T-cell (primary cell): Measurements from ENCODE around the gene PGAP6. TPM values are rescaled to one million over a fixed set of nuclear protein-coding genes. Genes with fewer than 3 reads are reported as not detected.
A peak's percentile ranks its signal among the peaks of the same experiment; 100 is the strongest.
"Not testable (repeated sequence)": the region's sequence is repeated elsewhere in the genome, so short reads cannot be mapped to it uniquely, and the experiment has no call there.

Experiments used
- ATAC-seq, 4 experiments: fragments of 200-7000 bp in 3 of 4; fragments of 150-1000 bp in 1 of 4; cut with Tn5 transposase; replicated peaks in 1 of 4; 1 replicate in 3 of 4; 2 replicates in 1 of 4; pipeline ENCODE4 v1.10.0; 2021; ENCODE audit warnings: moderate library complexity in 3 of 4, mild to moderate bottlenecking in 2 of 4, moderate number of reproducible peaks in 1 of 4
- CTCF ChIA-PET, 2 donors: fragments of 300-600 bp; sonication (Branson Sonifier 250); formaldehyde crosslinking; loops; one replicate each; lab custom pipeline; 2022; ENCODE audit warnings: antibody characterized with exemption in 2 of 2; lab: Charles Lee
- POLR2A ChIA-PET, 2 donors: fragments of 300-600 bp; sonication (Branson Sonifier 250); formaldehyde crosslinking; loops; one replicate each; lab custom pipeline; 2022; ENCODE audit warnings: antibody characterized with exemption in 2 of 2; lab: Charles Lee
- DNase-seq, 35 experiments: peaks; one replicate each; pipeline versions ENCODE4 v3.0.0 to v3.0.0-alpha.2; 2013 to 2023
- H3K27ac ChIP-seq: one replicate; pipeline ENCODE4 v1.5.1; 2013; ENCODE audit warnings: low read length
- H3K27me3 ChIP-seq, 2 experiments: replicated peaks in 1 of 2; 1 replicate in 1 of 2; 2 replicates in 1 of 2; pipeline versions ENCODE4 v1.6.1 to v1.7.0; 2013; ENCODE audit warnings: low read length in 1 of 2, mixed read lengths in 1 of 2; ENCODE audit not compliant: control insufficient read depth in 2 of 2, insufficient read depth in 2 of 2; ENCODE audit errors: extremely low read depth in 1 of 2
- H3K36me3 ChIP-seq, 2 donors: 1 replicate in 1 of 2; 2 replicates in 1 of 2; pipeline versions ENCODE4 v1.6.1 to v1.7.0; 2013; ENCODE audit warnings: low read length in 1 of 2; ENCODE audit not compliant: control insufficient read depth in 2 of 2, insufficient read depth in 1 of 2; ENCODE audit errors: extremely low read depth in 1 of 2
- H3K4me1 ChIP-seq, 2 experiments: 1 replicate in 1 of 2; 2 replicates in 1 of 2; pipeline versions ENCODE4 v1.6.1 to v1.7.0; 2013; ENCODE audit warnings: low read length in 2 of 2, mixed read lengths in 1 of 2; ENCODE audit not compliant: insufficient read depth in 2 of 2, control insufficient read depth in 1 of 2; ENCODE audit errors: extremely low read depth in 1 of 2
- H3K4me3 ChIP-seq, 2 donors: 1 replicate in 1 of 2; 2 replicates in 1 of 2; pipeline versions ENCODE4 v1.5.1 to v1.7.0; 2013; ENCODE audit warnings: mild to moderate bottlenecking in 2 of 2, low read length in 1 of 2, moderate library complexity in 1 of 2; ENCODE audit not compliant: control insufficient read depth in 1 of 2; ENCODE audit errors: extremely low read depth in 1 of 2
- H3K9me3 ChIP-seq: 2 replicates; pipeline ENCODE4 v1.7.0; 2013
- H3K27ac Mint-ChIP-seq, 2 donors: one replicate each; pipeline ENCODE4 v1.8.0; 2020 to 2021; ENCODE audit warnings: mild to moderate bottlenecking in 2 of 2, mixed read lengths in 2 of 2
- H3K27me3 Mint-ChIP-seq, 2 donors: one replicate each; pipeline ENCODE4 v1.8.0; 2021 to 2022; ENCODE audit warnings: mixed read lengths in 2 of 2
- H3K36me3 Mint-ChIP-seq: one replicate; pipeline ENCODE4 v1.8.0; 2021; ENCODE audit warnings: mixed read lengths
- H3K4me1 Mint-ChIP-seq, 3 donors: one replicate each; pipeline ENCODE4 v1.8.0; 2020 to 2022; ENCODE audit warnings: mixed read lengths in 3 of 3, mild to moderate bottlenecking in 1 of 3
- H3K4me3 Mint-ChIP-seq, 3 donors: one replicate each; pipeline ENCODE4 v1.8.0; 2020 to 2022; ENCODE audit warnings: mild to moderate bottlenecking in 3 of 3, mixed read lengths in 3 of 3, moderate library complexity in 3 of 3
- H3K9me3 Mint-ChIP-seq, 3 donors: one replicate each; pipeline ENCODE4 v1.8.0; 2020 to 2022; ENCODE audit warnings: mixed read lengths in 3 of 3
- WGBS: methylation state at CpG from one replicate; pipeline ENCODE4 v1.1.5; 2013; ENCODE audit warnings: missing lambda C conversion rate; ENCODE audit not compliant: insufficient coverage; 5-methylcytosine and 5-hydroxymethylcytosine counted together
- total RNA-seq, 35 experiments: library from RNA in 6 of 35; stranded (reverse) in 6 of 35; fragments of 120-200 nt in 1 of 35; gene quantifications; one replicate each; pipeline versions ENCODE4 v1.2.1 to v1.2.4 and lab custom pipeline; 2013 to 2026

Gene PGAP6
- total RNA-seq, 5 donors from 2014 or later (not counting 1 experiment from before 2014, with no cell fraction given): 34.9 to 143 (median 122) TPM

GRCh38 chr16:364595-365491 lies 16.9 kb downstream of the PGAP6 start:
- H3K4me1 Mint-ChIP-seq: peaks cover 7 to 11% (median 10%) of the 10 kb centered on the region in 3 donors
- peaks cover 8% of the 10 kb centered on the region for H3K36me3 Mint-ChIP-seq
- H3K27me3 Mint-ChIP-seq: peaks cover 0 to 4% of the 10 kb centered on the region in 2 donors
- H3K4me3 ChIP-seq: no peak overlapping the region
- H3K36me3 ChIP-seq: peaks cover 0 to 10% of the 10 kb centered on the region in 2 donors
- H3K4me3 Mint-ChIP-seq: no peak overlapping the region
- CTCF ChIA-PET: interaction anchor here in 1 of 2 donors (0.5 kb wide), 1 partner anchor 113 kb away, joined by 4 read pairs; no protein-coding TSS in a partner anchor
- DNase-seq (no peak), ATAC-seq (no peak)
- H3K9me3 ChIP-seq: no peaks in the 10 kb centered on the region
- H3K27ac Mint-ChIP-seq: no peak overlapping the region
- H3K27me3 ChIP-seq: peaks cover 0 to 19% of the 10 kb centered on the region in 2 experiments
- POLR2A ChIA-PET: no interaction called here
- peaks cover 0 to 23% of the 10 kb centered on the region in 2 experiments for H3K4me1 ChIP-seq
- WGBS: 61% methylated on average over 10 of the region's 19 CpGs
- H3K27ac ChIP-seq: no peak overlapping the region
- no peaks in the 10 kb centered on the region for H3K9me3 Mint-ChIP-seq

DNA sequence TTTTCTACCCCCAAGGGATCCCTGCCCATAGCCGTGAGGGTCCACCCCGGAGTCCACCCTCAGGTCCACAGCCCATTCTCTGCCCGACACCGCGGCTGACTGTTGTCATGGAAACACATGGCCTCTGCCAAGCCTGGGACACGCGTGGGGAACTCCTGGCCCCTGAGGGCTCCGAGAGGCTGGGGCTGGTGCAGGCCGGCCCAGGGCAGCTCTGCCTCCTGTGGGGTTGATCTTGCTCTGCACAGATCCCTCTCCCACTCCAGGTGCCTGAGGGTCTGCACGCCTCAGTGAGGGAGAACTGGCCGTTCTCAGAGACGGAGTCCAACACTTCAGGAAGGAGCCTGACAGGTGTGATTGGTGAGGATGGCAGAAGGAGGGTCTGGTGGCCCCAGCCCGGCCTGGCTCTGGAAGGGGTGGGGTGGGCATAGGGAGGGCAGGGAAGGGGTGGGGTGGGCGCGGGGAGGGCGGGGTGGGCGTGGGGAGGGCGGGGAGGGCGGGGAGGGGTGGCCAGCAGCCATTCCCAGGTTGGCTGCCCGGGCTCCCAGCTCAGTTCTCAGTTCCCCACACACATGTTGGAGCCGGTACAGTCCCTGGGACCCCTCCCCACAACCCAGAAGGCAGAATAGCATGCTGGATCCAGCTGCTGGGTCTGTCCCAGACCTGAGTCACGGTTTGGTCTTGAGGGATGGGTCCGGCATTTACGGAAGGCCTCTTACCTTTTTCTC lies 17.9 kb downstream of the PGAP6 start:
- ChIA-PET CTCF (no interaction called here), POLR2A (no interaction called here)
- no peak for ATAC-seq
- 33% methylated on average over 9 of the region's 24 CpGs for WGBS
- Mint-ChIP-seq H3K9me3 (no peaks in the 10 kb centered on the region), H3K27ac (no peak overlapping the region), H3K4me1 (peaks cover 5 to 7% (median 5%) of the 10 kb centered on the region in 3 donors), H3K4me3 (no peak overlapping the region), H3K27me3 (peaks cover 0 to 4% of the 10 kb centered on the region in 2 donors), H3K36me3 (peaks cover 7% of the 10 kb centered on the region)
- Histone ChIP-seq H3K27me3 (peaks cover 0 to 19% of the 10 kb centered on the region in 2 experiments), H3K4me1 (peaks cover 0 to 14% of the 10 kb centered on the region in 2 experiments), H3K36me3 (peaks cover 0 to 10% of the 10 kb centered on the region in 2 donors), H3K27ac (no peak overlapping the region), H3K9me3 (no peaks in the 10 kb centered on the region), H3K4me3 (no peak overlapping the region)
- no peak for DNase-seq

DNA sequence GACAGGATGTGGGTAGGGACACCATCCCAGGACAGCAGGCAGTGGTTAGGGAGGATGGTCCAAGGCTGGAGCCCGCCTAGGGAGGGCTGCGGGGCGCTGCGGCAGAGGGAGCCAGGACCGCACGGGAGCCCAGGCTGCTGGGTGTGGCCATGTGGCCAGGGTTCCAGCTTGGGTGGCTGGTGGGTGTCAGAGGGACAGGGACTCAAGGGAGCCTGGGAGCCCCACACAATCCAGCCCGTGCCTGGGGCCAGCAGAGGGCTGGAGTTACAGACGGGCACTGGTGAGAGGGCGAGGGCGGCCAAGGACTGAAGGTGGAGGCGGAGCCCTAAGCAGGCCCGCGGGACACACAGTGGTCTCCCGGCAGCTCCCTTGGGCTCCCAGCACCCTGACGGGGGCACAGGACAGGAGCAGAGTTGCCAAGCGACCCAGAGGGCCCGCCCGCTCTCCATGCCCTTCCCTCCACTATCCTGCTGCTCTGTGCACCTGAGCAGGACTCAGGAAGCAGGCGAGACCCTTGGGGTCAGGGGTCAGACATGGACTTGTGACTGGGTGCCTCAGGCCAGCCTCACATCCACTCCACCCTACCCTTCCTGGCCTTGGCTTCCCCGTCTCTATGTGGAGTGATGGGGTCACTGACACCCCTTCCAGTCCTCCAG lies 18.5 kb downstream of the PGAP6 start:
- Mint-ChIP-seq H3K27ac (no peak overlapping the region), H3K27me3 (peaks cover 0 to 4% of the 10 kb centered on the region in 2 donors), H3K36me3 (peaks cover 4% of the 10 kb centered on the region), H3K9me3 (no peaks in the 10 kb centered on the region), H3K4me1 (peaks cover 5 to 7% (median 5%) of the 10 kb centered on the region in 3 donors), H3K4me3 (no peak overlapping the region)
- Histone ChIP-seq H3K4me1 (peaks cover 0 to 12% of the 10 kb centered on the region in 2 experiments), H3K4me3 (no peak overlapping the region), H3K27ac (no peak overlapping the region), H3K9me3 (no peaks in the 10 kb centered on the region), H3K36me3 (peaks cover 0 to 8% of the 10 kb centered on the region in 2 donors), H3K27me3 (peaks cover 0 to 19% of the 10 kb centered on the region in 2 experiments)
- ATAC-seq (no peak), DNase-seq (no peak)
- CTCF ChIA-PET: interaction anchor here in 1 of 2 donors (1.4 kb wide), 1 partner anchor 135 kb away, joined by 6 read pairs; no protein-coding TSS in a partner anchor
- WGBS: 77% methylated on average over 19 of the region's 20 CpGs
- POLR2A ChIA-PET: no interaction called here

DNA sequence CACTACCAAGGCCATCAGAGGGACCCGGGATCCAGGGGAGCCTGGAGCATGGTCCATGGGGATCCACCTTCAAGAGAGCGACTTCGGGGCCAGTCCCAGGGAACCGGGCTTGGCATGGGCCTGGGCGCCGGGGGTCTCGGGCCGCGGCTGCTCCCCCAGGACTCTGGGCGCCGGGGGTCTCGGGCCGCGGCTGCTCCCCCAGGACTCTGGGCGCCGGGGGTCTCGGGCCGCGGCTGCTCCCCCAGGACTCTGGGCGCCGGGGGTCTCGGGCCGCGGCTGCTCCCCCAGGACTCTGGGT lies 19.1 kb downstream of the PGAP6 start:
- H3K36me3 Mint-ChIP-seq, H3K4me1 Mint-ChIP-seq, H3K4me3 ChIP-seq, H3K27me3 Mint-ChIP-seq, H3K36me3 ChIP-seq, H3K4me3 Mint-ChIP-seq, H3K9me3 Mint-ChIP-seq, H3K9me3 ChIP-seq, DNase-seq, POLR2A ChIA-PET, H3K27ac Mint-ChIP-seq, H3K27ac ChIP-seq: not testable (repeated sequence)
- peak in 1 of 4 experiments; percentile 7 for ATAC-seq
- H3K4me1 ChIP-seq: peaks cover 0 to 12% of the 10 kb centered on the region in 2 experiments
- 90% methylated on average over 4 of the region's 24 CpGs for WGBS
- H3K27me3 ChIP-seq: peaks cover 0 to 19% of the 10 kb centered on the region in 2 experiments
- CTCF ChIA-PET: interaction anchor here (0.6 to 1.4 kb wide), 7 partner anchors 10 to 287 kb away, joined by 3 to 8 read pairs (median 4); partner anchors contain the start of genes AXIN1 (in 1 of the 2) and LUC7L (in 1 of the 2)

- H3K27me3 ChIP-seq: peaks cover 0 to 19% of the 10 kb centered on the region in 2 experiments
- H3K4me3 Mint-ChIP-seq: peak overlapping the region; percentile 21 to 45 (median 28)
- H3K9me3 Mint-ChIP-seq: no peaks in the 10 kb centered on the region
- H3K27me3 Mint-ChIP-seq: peaks cover 0 to 4% of the 10 kb centered on the region in 2 donors
- peaks cover 0 to 12% of the 10 kb centered on the region in 2 experiments for H3K4me1 ChIP-seq
- peaks cover 0 to 2% of the 10 kb centered on the region in 2 donors for H3K36me3 ChIP-seq
- no peak overlapping the region for H3K4me3 ChIP-seq
- no peak overlapping the region for H3K27ac Mint-ChIP-seq
- WGBS: 29% methylated on average over 28 of the region's 30 CpGs
- H3K9me3 ChIP-seq: no peaks in the 10 kb centered on the region
- H3K4me1 Mint-ChIP-seq: peaks cover 5 to 7% (median 5%) of the 10 kb centered on the region in 3 donors
- no peak overlapping the region for H3K27ac ChIP-seq
- H3K36me3 Mint-ChIP-seq: peaks cover 2% of the 10 kb centered on the region
- DNase-seq (peak; percentile 42 to 86 (median 66)), ATAC-seq (peak; percentile 89 to 94 (median 90))
- ChIA-PET POLR2A (no interaction called here), CTCF (interaction anchor here (0.6 to 1.4 kb wide), 14 partner anchors 9 to 287 kb away, joined by 3 to 8 read pairs (median 3); partner anchors contain the start of genes AXIN1 (in 1 of the 2) and LUC7L (in 1 of the 2))
Observed at GRCh38 chr16:361872-362701, 19.7 kb downstream of the PGAP6 start.
